Amniotic stem cell (primary cell): ENCODE measurements around the gene GPR84.

Experiments used
- DNase-seq: peaks from one replicate; lab custom pipeline; 2025; lab: John Stamatoyannopoulos, UW

Gene GPR84

DNA sequence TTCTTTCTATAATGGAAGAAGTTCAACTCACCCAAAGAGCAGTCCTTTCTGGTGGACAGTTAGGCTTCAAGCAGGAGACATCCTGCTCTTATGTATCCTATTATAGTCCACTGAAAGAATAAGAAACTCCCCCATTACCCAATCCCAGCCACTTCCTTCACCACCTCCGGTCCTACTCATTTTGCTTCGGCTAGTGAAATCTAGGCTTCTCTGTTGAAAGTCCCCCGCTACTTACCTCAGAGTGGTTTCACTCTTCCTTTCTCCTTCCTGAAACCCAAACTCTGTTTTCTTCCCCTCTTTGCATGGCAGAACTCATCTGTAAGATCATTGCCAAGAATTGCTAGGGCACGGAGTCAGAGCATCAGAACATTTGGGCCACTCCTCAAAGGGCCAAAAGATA, at the start of gene GPR84:
TSS of gene GPR84 (minus strand) at position 74 of the 400 bp plus-strand sequence. CDS start 635 bp downstream, outside the sequence.
- no peak for DNase-seq

DNA sequence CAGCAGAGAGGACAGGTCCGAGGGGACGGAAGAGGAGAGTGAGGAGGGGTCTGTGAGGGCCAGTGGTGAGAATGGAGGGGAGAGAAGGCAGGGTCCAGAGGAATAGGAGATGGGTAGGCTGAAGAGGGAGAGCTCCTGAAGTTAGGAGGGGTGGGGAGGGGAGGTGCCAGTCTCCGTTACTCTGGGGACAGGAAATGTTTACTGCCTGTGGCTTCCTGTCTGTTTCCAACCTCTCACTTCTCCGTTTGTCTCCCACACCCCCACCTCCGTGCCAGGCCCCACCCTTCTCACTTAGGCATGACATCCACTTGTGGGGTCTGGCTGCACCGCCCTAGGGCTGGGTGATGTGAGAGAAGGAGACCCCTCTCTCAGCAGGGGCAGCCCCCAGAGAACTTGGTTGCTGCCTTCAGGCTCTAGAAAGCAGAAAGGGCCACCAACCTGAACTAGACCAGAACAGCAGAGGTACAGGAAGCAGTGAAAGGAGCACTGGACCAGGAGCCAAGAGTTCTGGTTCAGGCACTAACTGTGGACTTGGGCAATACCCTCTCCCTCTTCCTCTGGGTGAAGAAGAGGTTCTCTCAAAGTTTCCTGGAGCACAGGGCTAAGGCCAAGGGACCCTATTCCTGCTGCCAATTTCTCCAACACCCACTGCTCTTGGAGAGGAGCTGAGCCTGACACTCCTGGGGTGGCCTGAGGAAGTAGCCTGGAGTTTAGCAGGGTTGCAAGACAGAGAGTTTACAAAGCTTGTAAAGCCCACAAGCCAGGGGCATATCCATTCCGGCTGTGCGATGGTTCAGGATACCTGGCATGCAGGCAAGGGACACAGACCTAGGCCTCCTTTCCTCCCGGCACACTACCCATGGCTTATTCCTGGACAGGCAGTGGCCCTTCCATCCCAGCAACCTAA, 49.3 kb upstream of the GPR84 start:
- no peak for DNase-seq

DNA sequence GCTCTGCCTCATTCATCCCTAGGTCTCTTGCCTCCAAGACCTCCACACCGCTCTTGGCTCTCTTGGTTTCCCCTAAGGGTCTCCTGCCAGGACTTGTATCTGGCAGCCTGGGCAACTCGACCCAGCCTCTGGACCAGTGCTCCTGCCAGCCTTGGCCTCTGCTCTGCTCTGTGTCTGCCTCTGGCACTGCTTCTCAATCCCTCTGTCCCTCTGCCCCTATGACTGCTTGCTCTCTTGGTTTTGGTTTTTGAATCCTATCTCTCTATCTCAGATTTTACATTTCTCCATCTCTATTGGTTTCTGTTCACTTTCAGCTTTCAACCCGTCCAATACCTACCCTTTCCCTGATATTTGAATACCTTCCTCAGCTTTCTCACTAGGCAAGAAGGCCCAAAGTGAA, 48.5 kb upstream of the GPR84 start:
- no peak for DNase-seq

DNA sequence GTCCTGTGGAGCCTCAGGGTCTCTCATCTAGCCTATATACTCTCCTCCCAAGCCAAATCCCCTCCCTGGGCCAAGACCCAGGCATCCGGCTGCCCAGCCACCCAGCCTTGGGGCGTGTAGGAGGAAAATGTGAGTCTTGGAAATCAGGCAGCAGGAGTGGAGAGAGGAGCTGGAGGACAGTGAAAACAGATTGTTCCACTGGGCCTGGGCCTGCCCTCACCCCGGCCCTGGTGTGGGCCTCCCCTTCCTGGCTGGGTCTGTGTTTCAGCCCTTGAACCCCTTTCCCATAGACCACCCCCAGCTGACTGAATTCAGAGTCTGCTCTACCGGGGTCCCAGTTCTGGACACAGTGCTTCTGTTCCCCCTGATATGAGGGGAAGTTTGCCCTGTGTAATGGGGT, 48.1 kb upstream of the GPR84 start:
- DNase-seq = no peak

DNA sequence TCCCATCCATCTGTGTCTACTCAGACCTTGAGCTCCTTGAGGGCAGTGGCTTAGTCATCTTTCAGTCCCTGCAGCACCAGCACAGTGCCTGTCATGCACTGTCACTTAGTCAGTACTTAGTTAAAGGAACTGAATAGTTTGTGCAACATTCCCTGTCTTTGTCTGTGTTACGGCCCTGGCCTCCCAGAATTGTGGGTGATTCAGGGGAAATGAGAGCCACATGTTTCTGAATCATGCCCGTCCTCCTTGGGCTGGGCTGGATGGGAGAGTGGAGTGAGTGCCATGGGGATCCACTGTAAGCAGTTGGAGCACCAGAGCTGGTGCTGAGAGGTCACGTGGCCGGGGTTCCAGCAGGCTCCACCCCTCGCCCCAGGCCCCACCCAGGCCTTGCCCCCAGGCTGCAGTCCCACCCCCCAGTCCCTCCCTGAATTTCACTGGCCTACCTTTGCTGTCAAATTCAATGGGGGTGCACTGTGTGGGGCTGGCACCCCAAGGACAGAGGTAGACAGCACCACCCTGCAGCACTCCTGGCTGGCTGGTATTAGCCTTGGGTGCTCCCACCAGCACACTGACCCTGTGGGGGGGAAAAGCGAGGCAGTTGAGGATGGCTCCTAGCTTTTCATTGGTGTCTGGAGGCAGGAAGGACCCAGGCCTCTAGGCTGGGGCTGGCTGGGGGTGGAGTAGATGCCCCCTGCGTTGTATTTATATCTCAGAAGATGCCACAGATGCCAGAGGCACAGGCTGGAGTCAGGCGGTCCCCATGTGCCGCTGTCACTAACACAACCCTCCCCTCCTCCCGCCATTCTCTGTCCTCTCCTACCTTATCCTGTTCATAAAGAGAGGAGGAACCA, 47.3 kb upstream of the GPR84 start:
- DNase-seq = peak; percentile 95

DNA sequence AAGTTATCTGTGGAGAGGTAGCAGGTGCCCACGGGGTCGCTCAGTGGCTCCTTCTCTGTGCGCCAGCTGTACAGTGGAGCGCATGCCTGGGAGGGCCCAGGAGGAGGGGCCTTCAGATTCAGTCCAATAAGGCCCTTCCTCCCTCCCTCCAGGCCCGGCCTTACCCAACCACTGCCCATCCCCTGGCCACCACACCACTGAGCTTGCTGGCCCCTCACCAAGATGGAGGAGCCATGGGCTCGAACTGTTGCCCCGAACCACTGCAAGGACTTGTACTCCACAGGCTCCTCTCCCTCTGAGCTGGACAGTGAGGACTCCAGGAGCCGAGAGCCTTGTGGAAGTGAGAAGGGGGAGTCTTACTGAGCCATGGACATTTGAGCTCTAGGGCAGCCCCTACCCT, 45.0 kb upstream of the GPR84 start:
- no peak for DNase-seq

DNA sequence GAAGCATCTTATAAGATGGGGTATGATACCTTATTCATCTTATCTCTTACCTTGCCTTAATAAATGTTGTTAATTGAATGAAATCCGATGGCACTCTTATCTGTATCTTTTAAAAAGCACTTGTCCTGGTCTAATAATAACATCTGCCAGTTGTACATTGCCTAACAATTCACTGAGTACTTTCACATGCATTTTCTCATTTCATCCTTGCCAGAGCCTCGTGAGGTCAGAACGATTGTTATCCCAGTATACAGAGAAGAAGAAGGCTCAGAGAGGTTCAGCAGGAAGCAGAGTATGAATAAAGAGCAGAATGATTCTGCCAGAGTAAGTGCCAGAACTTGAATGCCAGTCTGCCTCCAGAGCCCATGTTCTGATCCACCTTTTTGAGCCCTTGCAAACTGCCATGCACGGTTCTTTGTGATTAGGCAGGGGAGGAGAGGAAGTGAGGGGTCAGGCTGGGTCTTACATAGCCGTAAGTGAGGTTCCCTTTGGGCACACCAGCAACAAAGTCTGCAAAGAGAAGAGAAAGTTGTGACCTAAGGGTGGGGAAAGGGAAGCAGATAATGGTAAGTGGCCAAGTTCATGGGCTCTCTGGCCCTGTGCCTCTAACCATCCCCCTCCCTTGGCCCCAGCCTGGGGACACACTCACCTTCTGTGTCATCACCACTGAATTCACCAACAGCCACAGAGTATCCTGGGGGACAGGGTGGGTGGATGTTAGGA, 43.1 kb upstream of the GPR84 start:
- no peak for DNase-seq

DNA sequence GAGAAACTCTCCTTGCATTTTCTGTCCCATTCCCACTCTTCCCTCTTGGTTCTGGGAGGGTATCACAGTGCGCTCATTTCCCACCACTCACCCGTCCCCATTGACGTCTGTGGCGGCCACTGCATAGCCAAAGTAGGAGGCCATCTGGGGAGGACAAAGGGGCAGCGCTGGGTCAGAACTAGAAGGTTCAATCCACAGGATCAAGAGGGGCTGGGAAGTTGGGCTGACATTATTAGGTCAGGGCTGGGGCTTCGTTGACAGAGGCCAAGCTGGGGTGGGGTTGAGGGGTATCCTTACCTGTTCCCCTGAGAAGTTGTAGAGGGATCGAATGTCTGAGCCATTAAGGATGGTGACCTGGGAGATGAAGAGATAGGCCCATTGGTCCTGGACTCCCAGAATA, 41.3 kb upstream of the GPR84 start:
- no peak for DNase-seq

DNA sequence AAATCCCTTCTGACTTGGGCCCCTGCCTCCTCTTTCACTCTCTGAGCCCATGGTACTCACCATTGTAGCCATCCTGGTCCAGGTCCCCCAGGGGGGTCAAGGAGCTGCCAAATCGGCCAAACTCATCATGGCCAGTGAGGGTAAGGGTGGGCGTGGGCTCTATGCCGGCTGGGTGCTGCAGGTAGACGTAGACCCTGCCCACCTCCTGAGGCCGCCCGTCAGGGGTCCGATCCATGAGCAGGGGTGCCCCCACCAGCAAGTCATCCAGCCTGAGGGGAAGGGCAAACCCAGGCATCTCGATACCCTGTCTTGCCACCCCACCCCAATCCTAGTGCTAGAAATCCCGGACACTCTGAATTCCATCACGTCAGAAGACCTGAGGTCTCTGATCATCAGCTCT, 40.8 kb upstream of the GPR84 start:
- DNase-seq = no peak

DNA sequence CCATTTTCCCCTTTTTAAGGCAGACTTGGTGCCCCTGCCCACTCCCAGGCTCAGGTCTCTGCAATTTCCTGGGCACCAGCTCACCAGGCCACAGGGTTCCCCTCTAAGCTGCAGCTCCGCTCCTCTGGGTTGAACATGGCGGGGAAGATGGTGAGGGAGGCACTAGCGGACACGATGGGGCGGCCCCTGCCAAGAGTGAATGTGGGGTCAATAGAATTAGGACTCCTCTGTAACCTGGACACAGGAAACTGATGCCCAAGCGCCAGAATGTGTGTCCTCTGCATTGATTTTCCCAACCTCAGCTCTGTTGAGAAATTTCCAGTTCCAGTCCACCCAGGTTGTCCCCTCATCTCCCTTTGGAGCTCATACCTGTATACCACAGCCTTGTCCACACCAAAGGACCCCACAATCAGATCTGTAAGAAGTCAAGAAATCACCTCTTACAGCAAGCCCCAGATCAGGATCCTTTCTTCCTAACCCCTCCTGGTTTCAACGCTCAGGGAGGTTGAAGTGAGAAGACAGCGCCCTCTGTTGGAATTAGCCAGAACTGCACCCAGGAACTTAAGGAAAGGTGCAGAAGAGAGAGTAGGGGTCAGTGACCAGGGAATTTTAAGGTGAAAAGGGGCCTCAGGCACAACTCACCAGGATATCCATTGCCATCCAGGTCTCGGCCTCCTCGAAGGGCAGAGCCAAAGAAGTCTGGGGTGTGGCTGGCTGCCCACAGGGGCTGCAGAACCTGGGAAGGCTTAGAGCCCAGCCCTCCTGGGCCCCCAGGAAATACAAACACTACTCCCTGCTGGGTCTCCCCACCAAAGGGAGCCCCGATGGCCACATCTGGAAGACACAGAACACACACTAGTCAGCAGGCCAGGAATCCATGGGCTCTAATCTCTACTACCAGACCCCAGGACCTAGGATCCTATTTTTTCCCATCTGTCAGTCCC, 40.0 kb upstream of the GPR84 start:
- DNase-seq = peak; percentile 20

DNA sequence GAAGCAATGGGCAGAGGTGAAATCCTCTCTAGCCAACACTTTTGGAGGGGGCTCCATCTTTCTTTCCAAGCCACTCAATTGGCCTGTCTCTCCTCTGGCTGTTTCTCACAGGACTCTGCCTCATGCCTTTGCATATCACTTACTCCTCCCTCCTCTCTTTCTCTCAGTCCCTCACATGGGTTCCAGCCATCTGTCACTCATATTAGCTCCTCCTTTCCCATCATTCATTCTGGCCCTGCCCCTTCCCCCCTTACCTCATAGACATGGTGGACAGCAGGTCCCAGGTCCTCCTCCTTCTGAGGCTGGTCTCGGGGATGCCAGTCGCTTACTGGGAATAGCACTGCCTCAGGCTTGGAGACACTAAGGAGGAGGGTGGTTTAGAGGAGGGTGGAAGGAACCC, 36.8 kb upstream of the GPR84 start:
- DNase-seq = no peak

DNA sequence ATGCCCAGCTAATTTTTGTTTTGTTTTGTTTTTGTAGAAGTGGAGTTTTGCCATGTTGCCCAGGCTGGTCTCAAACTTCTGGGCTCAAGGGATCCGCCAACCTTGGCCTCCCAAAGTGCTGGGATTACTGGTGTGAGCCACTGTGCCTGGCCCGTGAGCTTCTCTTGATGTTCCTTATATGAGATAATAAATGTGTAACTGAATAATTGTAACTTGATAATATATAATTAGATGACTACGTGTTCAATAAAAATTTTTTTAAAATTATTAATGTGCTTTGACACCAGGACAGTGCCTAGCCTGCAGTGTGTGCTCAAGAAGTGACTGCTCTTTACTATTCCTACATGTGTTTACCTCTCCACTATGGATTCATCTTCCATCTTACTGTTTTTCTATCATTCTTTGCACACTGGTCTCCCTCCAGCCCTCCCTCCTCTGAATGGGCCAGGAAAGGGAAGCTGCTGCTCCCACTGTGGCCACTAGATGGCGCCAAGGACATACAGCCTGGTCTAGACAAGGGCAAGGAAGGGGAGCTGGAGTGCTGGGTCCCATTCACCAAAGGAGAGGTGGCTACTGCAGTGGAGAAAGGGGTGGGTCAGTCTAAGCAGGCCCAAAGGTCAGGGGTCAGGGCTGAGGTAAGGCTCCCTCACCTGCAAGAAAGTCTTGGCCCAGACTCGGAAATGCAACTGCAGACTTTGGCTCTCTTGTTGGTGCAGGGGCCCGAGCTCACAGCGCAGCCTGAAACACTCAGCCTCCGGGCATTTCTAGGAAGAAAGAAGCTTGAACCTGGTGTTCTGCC, 34.9 kb upstream of the GPR84 start:
- DNase-seq = peak; percentile 42

DNA sequence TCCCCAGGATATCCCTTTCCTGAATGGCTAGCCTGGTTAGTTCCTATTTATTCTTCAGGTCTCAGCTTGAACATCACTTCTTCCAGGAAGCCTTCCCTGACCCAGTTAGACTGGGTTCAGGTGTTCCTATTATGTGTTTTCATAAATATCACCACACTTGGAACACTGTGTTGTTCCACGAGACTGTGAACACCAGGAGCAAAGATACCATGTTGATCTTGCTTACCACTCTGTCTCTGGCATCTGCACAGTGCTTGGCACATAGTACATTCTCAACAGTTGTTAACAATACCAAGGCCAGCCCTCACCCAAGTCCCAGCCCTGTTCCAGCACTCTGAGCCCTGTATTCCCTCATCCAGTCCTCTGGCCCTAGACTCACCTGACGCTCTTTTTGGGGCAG, 33.9 kb upstream of the GPR84 start:
- DNase-seq = no peak

DNA sequence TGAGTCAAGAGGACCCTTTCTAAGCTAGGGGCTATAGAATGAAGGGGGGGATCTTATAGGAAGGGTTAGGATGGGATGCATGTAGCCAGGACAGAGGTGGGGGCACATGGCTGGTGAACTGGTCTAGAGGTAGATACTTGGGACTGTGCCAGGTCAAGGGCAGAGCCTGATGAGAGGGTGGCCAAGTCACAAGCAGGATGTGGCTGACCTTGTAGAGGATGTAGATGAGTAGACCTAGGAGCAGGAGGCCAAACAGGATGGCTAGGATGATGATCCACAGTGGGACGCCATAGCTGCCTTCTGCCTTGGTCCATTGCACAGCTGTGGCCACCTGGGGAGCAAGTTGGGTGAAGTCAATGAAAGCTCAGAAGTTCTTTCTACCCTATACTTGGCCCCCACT, 32.9 kb upstream of the GPR84 start:
- DNase-seq = no peak

DNA sequence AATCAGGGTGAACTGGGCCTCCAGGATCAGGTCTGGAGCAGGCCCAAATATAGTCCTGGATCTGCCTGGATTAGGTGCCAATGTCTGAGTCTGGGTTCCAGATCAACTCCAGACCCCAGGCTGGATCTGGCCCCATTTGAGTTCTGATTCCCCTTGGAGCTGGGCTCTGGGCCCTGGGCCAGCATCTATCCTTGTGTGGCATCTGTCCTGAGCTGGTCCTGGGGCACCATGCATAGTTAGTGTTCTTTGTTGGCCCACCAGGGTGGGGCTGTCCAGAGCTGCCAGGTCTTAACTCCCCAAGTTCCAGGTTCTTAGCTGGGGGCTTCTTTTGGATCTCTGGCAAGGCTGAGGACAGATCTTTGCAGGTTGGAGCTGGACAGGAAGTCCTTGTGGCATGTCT, 31.3 kb upstream of the GPR84 start:
- no peak for DNase-seq

DNA sequence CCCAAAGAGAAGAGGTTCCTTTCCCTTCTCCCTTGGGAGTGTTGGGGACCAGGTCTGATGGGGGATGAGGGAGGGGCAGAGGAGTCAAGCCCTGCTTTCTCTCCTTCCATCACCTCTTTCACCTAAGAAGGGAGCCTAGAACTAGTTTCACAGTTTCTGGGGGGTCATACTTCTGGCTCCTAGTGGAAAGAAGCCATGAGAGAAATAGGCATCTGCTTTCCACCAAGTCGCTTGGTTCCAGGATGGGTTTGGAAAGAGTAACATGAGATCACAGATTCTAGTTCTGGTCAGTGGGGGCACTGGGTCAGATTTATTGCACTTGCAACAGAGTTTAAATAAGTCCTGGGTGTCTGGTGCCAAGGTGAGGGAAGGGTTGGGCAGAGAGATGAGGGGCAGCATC, 30.7 kb upstream of the GPR84 start:
- DNase-seq = no peak

DNA sequence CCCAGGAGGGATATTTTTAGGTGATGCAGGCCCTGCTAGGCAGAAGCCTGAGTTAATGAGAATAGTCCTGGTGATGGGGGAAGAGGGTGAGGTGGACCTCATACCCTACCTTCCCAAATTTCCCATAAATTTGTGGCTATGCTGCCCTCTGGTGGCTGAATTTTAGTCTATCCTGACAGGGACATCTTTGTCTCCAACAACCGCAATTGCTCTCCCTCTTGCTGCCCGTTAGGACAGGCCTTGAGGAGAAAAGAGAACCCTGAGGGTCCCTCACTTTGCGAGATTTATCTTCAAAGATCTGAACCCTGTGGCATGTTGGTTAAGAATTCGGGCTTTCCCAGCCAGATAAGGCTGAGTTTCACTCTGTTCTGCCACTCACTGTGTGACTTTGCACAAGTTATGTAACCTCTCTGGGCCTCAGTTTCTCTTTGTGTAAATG, 30.0 kb upstream of the GPR84 start:
- DNase-seq = no peak

DNA sequence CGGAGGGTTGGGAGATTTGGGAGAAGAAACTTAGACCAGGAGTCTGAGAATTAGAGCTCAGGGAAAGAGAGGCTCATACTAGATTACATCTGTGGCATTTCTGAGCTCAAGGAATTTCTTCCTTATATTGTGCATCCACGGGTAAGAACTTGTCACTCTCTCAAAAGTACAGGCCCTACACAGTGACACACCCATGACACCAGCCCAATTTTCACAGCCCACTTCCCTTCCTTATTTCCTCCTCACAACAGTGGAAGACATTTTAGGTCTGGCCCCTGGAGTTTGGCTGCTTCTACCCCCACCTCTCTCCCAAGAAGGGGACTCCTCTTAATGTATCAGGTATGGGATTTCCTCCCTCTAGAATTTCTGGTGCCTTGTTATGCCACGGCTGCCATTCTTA, 29.5 kb upstream of the GPR84 start:
- DNase-seq = no peak

DNA sequence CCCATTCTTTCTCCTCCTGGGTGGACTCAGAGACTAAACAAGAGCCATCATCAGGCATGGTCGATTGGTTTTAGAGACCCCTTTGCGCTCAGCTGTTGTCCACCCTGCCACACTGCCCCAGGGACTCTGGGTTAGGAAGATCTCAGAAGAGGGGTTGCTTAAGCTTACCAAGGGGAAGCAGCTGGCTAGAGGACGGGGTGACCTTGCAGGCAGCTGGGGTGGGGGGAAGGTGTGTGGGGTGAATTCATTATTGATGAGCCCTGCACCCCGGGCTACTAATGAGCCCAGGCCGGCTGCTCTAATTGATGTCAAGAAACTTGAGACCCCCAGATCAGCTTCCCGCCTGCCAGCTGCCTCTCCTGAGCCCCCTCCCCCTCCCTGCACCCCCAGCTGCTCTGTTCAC, 28.9 kb upstream of the GPR84 start:
- DNase-seq = no peak

DNA sequence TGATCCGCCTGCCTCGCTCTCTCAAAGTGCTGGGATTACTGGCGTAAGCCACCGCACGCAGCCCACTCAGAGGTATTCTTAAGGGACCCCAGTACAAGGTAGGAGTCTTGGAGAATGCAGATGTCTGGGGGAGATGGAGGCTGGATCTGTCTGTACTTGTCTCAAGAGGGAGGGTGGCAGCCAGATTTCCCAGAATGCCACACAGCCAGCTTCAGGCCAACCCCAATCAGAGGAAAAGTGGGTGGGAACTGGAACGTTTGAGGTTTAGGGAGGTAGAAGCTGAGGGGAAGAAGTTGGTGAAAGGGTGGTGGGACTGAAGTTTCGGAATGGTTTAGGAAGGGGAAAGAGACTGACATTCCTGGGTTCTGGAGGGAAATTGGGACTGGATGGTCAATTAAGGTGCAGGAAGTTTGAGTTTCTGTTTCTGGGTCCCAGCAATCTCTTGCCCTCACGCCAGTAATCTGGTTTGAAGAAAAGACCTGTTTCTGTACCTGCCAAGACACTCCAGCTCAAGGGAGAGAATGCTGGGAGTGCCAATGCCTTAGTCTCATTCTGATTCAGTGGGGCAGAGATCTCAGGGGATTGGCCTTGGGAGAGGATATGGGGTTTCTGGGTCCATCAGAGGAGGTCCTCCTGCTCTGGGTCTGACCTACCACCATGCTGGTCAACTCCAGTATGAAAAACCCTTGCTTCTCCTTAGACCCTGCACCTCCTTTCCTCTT, 28.4 kb upstream of the GPR84 start:
- no peak for DNase-seq
